ENCODE measurements around the gene WASF2. TPM values are rescaled to one million over a fixed set of nuclear protein-coding genes. Genes with fewer than 3 reads are reported as not detected.

WASF2 gene
- total and polyA plus RNA-seq, 2 of the 13 experiments (the other 11 are each of a cell fraction or from before 2014, with no cell fraction given): 10.4 to 27.7 TPM

- ChIA-PET CTCF (ENCODE audit: low intra/inter-chr PET ratio, low total read pairs) (no interaction called here), POLR2A (no interaction called here)
- H3K4me2 ChIP-seq (ENCODE audit: low read depth, low read length): no peak overlapping the region
- H3K9ac ChIP-seq (ENCODE audit: insufficient read depth, low read depth, low read length): no peak overlapping the region
- ATAC-seq (no peak), FAIRE-seq (no peak), DNase-seq (ENCODE audit: low spot score) (no peak)
- peaks cover 16% of the 10 kb centered on the region for H3K79me2 ChIP-seq (ENCODE audit: insufficient read depth, low read length)
- 100% methylated on average over 1 of the region's 1 CpG for WGBS (ENCODE audit: low lambda C conversion rate)
- no peak overlapping the region for H3K27ac ChIP-seq (ENCODE audit: extremely low read length, insufficient read depth, low read length)
- no peaks in the 10 kb centered on the region for H3K9me3 ChIP-seq (ENCODE audit: low read length)
- no TSS peak for BruUV-seq (replicated peaks)
- peaks cover 16% of the 10 kb centered on the region for H3K4me1 ChIP-seq (ENCODE audit: insufficient read depth, low read length)
- H3K36me3 ChIP-seq (replicated peaks in 1 of 2; ENCODE audit: control insufficient read depth in 1 of 2, insufficient read depth in 2 of 2, low read length in 2 of 2): peaks cover 0 to 13% of the 10 kb centered on the region in 2 experiments; a peak in 2 of 5 replicates
- no peak overlapping the region for H3K4me3 ChIP-seq (replicated peaks in 1 of 3; ENCODE audit: insufficient read depth in 1 of 3, low read depth in 2 of 3, low read length in 3 of 3)
- intact Hi-C loops (cut with micrococcal nuclease; ENCODE audit: unreplicated experiment): no loop called here
- in situ Hi-C loops (cut with HindIII; ENCODE audit: extremely low pct_ligation_motif_present, low pct_unique_long_range_greater_than_20kb): no loop called here
- no peaks in the 10 kb centered on the region for H3K27me3 ChIP-seq (ENCODE audit: control insufficient read depth in 1 of 2, insufficient read depth in 2 of 2, low read length in 2 of 2)
- TF ChIP-seq CHCHD3 (CRISPR knock-in tag; IDR thresholded peaks at IDR 0.05) (no peak), ZHX2 (IDR thresholded peaks at IDR 0.05; ENCODE audit: low read depth) (no peak), ZHX2 (CRISPR knock-in tag; IDR thresholded peaks at IDR 0.05; ENCODE audit: borderline replicate concordance) (no peak), HIVEP1 (CRISPR knock-in tag; IDR thresholded peaks at IDR 0.05) (no peak), ZNF761 (CRISPR knock-in tag; conservative IDR thresholded peaks at IDR 0.05) (no peak), ZNF326 (CRISPR knock-in tag; IDR thresholded peaks at IDR 0.05; ENCODE audit: borderline replicate concordance) (no peak)
- H4K20me1 ChIP-seq (ENCODE audit: insufficient read depth, low read length): peaks cover 2% of the 10 kb centered on the region; the same call in 1 of the 2 replicates
- no peak overlapping the region for H2AFZ ChIP-seq (ENCODE audit: low read length)
Observed at GRCh38 chr1:27451343-27451742, 38.6 kb downstream of the WASF2 start.
